Fibroblast of skin of right biceps (primary cell): Measurements from ENCODE around the gene TDRD3.
"Not testable (repeated sequence)": the region's sequence is repeated elsewhere in the genome, so short reads cannot be mapped to it uniquely, and the experiment has no call there.

Experiments
- DNase-seq: peaks from one replicate; pipeline ENCODE4 v3.0.0-alpha.2; 2013

TDRD3 gene

GRCh38 chr13:60398907-60399589 is 2.0 kb downstream of the TDRD3 start:
- no peak for DNase-seq

DNA sequence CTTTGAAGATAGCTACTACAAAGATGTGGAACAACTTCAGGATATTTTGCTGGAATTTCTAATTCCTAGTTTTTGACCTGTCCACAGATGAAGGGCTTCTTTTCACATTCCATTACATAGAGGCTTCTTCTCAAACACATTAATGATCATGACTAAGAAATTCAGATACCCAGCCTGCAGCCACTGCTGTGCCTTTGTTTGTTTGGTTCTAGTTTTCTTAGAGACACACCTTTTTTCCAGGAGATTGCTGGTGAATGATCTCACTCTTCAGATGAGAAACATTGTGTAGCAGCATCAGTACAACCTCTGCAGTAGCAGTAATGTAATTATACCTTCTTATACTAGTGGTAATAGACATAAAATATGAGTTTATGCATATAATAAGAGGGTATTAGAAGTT is 5.0 kb downstream of the TDRD3 start:
- DNase-seq, result no peak

GRCh38 chr13:60407095-60407494 is 10.1 kb downstream of the TDRD3 start:
- DNase-seq, result no peak

GRCh38 chr13:60407852-60408251 is 10.8 kb downstream of the TDRD3 start:
- DNase-seq, result not testable (repeated sequence)

- DNase-seq, result not testable (repeated sequence)
These were observed 12.7 kb downstream of the TDRD3 start for GRCh38 chr13:60409574-60410292.

DNA sequence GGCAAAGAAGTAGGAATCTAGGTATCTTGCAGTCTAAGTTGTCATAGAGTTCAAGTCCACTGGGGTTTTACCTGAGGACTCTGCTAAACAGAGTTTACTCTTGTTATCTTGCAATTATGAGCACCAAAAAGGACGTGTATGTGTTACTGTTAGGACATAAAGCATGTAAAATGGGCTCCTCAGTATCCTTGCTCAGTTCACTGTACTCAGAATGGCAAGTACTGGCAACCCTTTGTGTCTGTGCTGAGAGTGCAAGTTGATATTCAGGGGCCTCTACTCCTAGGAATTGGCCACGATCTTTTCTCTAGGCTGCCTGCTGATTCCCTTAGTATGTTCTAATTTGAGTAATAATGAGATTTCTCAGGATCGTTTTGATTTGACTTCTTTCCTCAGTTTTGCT is 13.3 kb downstream of the TDRD3 start:
- DNase-seq, result no peak

- DNase-seq, result no peak
These were observed 14.4 kb downstream of the TDRD3 start for GRCh38 chr13:60411464-60411863.

DNA sequence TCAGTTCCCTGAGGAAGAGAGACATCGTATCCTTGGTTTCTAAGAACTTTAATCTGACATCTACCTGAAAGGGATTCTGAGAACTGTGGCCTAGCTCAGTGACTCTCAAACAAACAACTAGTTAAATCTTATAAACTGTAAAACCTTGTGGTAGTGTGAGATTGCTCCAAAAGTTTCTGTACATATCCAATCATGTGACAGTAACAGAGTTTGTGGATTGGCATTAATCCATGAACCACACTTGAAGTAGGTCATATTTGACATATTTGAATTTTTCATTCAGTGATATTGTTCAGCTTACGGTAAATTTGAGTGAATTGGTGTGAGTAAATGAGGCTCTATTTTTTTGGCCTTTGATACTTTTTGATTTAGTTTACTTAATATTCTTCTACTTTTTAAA is 15.0 kb downstream of the TDRD3 start:
- DNase-seq, result peak; percentile 4

- DNase-seq, result no peak
These were observed 16.0 kb downstream of the TDRD3 start for GRCh38 chr13:60412909-60413616.

DNA sequence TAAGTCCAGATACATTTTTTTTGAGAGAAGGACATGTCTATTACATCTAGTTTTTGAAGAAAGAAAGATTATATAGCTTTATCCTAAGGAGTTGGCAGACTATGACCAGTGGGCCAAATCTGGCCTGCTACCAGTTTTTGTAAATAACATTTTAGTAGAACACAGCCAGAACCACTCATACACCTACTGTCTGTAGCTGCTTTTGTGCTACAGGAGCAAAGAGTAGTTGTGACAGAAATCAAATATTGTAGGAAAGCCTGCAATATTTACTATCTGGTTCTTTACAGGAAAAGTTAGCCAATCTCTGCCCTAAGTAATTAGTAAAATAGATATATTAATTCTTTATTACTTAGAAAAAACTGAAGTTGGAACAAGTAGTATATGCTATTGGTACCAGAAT is 17.2 kb downstream of the TDRD3 start:
- no peak for DNase-seq

DNA sequence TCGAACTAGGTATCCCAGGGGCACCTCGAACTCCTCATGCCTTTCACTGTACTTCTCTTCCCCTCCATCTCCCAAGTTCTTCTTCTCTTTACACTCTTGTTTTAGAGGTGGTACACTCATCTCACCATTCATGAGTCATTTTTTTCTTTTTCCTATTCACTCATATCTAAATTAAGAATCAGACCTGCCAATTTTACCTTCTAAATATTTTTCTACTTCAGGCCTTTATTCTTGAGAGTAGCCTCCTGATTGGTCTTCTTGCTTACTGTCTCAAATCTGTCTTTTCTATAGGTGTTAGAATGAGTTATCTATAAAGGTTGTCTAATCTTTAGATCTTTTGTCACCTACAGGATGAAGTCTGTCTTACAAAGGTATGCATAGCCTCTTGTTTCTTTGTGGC is 20.7 kb downstream of the TDRD3 start:
- DNase-seq, result no peak

GRCh38 chr13:60418954-60419353 is 21.9 kb downstream of the TDRD3 start:
- no peak for DNase-seq

GRCh38 chr13:60425332-60425731 is 28.3 kb downstream of the TDRD3 start:
- DNase-seq, result no peak

- no peak for DNase-seq
These were observed 29.1 kb downstream of the TDRD3 start for GRCh38 chr13:60426075-60426474.

GRCh38 chr13:60427285-60427684 is 30.3 kb downstream of the TDRD3 start:
- DNase-seq, result no peak

- peak; percentile 53 for DNase-seq
These were observed 34.2 kb downstream of the TDRD3 start for GRCh38 chr13:60431108-60431700.

DNA sequence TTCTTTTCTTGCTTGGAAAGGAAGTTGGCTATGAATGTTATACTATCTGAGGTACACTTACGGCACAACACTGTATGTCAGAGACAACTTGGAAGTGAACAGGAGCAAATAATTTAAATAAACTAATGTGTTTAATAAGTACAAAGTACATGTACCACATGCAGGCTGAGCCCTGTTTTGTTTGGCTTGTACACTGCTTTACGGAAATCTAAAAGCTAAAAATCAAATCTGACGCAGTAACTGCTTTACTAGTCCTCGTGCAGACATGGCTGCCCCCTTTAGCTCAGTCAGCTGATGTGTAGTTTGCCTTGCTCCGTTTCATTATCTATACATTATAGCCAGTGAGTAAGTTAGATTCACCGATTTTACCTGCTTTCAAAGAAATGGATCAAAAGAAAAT is 36.5 kb downstream of the TDRD3 start:
- no peak for DNase-seq

DNA sequence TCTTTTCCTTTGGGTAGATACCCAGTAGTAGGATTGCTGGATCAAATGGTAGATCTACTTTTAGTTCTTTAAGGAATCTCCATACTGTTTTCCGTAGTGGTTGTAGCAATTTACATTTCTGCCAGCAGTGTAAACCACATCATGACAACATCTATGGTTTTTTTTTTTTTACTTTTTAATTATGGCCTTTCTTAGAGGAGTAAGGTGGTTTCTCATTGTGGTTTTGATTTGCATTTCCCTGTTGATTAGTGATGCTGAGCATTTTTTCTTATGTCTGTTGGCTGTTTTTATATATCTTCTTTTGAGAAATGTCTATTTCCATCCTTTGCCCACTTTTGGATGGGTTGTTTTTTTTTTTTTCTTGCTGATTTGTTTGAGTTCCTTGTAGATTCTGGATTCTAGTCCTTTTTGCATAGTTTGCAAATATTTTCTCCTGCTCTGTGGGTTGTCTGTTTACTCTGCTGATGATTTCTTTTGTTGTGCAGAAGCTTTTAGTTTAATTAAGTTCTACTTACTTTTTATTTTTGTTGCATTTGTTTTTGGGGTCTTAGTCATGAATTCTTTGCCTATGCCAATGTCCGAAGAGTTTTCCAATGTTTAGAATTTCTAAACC is 38.8 kb downstream of the TDRD3 start:
- no peak for DNase-seq

- no peak for DNase-seq
These were observed 42.2 kb downstream of the TDRD3 start for GRCh38 chr13:60439201-60439600.

DNA sequence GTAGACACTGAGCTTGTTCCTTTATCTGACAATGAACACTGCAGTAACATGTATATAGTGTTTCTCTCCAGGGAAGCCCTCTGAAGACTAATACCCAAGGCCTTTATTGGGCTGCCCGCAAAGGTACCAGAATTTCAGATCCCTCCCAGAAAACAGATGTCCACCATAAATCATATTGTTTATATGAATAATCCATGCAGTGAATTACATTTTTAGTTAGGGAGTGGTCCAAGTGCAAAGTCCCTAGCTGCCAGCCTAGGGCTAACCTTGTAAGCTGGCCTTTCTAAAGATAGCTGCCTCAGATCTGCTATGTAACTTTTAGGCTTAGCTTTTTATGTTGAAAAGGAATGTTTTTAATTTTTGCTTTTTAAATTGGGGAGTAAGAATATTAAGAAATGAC is 44.7 kb downstream of the TDRD3 start:
- DNase-seq, result no peak

GRCh38 chr13:60448907-60449510 is 52.0 kb downstream of the TDRD3 start:
- DNase-seq, result peak; percentile 45

- peak; percentile 13 for DNase-seq
These were observed 56.5 kb downstream of the TDRD3 start for GRCh38 chr13:60453490-60453889.

DNA sequence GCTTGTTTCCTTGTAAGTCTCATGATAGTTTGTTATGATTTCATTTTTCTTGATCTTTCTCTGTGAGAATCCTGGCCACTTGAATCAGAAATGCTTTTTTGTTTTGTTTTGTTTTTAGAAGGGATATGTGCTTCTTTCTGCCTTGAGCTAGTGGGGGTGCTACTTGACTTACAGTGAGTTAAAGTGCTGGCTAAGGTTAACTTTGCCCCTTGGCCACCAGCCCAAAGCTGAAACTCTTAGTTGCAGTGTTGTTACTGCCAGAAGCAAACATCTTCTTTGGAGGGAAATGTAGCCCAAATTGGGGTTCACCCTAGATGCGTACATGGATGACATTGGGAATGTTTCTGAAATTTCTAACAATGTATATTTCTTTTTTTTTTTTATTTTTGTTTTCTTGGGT is 57.4 kb downstream of the TDRD3 start:
- DNase-seq, result no peak
